ENCODE results near the gene ABI2.

DNA sequence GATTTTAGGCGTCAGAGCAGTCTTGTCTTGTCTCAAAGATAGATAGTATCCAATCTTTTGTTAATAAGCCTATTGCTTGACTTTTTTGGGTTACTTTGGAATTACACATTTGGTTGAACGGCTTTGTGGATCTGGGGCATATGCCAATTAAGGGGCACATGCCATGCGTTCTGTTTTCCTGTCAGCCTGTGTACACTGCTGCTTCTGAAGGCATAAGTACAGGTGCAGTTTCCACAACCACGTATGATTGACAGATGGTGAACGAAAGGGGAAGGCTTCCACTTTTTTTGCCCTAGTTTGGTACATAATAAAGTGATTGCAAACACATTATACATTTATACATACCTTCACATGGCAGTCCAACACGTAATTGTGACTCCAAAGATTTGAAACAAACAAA is 104.6 kb downstream of the ABI2 start:
- TF ChIP-seq, protein P1, sequence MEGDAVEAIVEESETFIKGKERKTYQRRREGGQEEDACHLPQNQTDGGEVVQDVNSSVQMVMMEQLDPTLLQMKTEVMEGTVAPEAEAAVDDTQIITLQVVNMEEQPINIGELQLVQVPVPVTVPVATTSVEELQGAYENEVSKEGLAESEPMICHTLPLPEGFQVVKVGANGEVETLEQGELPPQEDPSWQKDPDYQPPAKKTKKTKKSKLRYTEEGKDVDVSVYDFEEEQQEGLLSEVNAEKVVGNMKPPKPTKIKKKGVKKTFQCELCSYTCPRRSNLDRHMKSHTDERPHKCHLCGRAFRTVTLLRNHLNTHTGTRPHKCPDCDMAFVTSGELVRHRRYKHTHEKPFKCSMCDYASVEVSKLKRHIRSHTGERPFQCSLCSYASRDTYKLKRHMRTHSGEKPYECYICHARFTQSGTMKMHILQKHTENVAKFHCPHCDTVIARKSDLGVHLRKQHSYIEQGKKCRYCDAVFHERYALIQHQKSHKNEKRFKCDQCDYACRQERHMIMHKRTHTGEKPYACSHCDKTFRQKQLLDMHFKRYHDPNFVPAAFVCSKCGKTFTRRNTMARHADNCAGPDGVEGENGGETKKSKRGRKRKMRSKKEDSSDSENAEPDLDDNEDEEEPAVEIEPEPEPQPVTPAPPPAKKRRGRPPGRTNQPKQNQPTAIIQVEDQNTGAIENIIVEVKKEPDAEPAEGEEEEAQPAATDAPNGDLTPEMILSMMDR (IDR thresholded peaks at IDR 0.05): no peak
- no peak for TF ChIP-seq POLR2AphosphoS5 (IDR thresholded peaks at IDR 0.05)
